ENCODE results near the gene IQCK. TPM values are rescaled to one million over a fixed set of nuclear protein-coding genes. Genes with fewer than 3 reads are reported as not detected.

The IQCK gene
- total and polyA plus RNA-seq, 3 donors from 2014 or later: 77.8 to 102 (median 91.3) TPM

DNA sequence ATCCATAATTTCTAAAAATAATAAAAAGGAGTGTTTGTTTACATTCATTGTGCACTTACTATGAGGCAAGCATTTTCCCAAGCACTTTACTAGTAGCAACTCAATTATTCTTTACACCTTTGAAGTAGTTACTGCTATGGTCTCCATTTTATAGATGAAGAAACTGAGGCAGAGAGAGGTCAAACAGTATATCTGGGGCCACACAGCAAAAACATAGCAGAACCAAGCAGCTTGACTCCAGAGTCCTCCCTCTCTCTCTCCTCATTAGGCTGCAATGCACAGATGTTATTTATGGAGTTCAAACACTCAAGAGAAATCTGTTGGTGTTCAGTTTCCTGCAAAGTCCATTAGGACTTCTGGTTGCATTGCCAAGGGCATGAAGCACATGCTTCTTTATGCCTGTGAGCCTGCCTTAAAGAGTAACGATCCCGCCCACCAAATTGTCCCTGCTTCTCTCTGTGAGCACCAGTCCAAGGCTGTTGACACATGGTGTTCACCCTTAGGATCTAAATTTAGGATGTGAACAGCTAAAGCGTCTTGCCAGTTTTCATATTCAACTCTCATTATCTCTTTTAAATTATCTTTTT is 122.5 kb downstream of the IQCK start:
- H3K36me3 ChIP-seq (ENCODE audit: low read depth, missing control alignments): no peaks in the 10 kb centered on the region
- no peak overlapping the region for H3K4me3 ChIP-seq
- WGBS, 2 donors: 39 to 42% methylated on average over 3 of the region's 3 CpGs
- H3K9me3 ChIP-seq: no peaks in the 10 kb centered on the region
- intact Hi-C loops (cut with DNase I; ENCODE audit: low total_unique reads): no loop called here
- no peak for TF ChIP-seq POLR2A (IDR thresholded peaks at IDR 0.05)
- no peak for TF ChIP-seq CTCF (IDR thresholded peaks at IDR 0.05)
- no peak overlapping the region for H3K27ac ChIP-seq
- DNase-seq: no peak
- H3K27me3 ChIP-seq: no peaks in the 10 kb centered on the region
- no peaks in the 10 kb centered on the region for H3K4me1 ChIP-seq

DNA sequence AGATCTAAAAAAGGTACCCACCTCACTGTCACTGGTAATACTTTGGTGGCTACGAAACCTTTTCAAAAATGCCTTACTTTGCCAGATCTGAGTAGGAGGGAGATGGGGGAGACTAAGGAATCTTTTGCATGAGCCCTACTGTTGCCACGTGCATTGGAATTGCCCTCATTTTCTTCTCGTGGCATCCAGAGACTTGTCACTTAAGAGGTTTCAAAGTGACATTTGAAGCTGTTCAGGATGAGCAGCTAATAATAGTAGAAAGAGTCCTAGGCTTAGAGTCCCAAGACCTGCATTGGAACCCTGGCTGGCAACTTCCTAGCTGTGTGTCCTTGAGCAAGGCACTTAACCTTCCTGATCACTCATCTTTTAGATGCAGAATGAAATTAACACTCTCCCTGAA is 123.1 kb downstream of the IQCK start:
- H3K9me3 ChIP-seq: no peaks in the 10 kb centered on the region
- no peak overlapping the region for H3K27ac ChIP-seq
- intact Hi-C loops (cut with DNase I; ENCODE audit: low total_unique reads): no loop called here
- DNase-seq: no peak
- no peak overlapping the region for H3K4me3 ChIP-seq
- H3K27me3 ChIP-seq: no peaks in the 10 kb centered on the region
- H3K4me1 ChIP-seq: no peaks in the 10 kb centered on the region
- 27 to 42% methylated on average over 3 of the region's 3 CpGs for WGBS, 2 donors
- H3K36me3 ChIP-seq (ENCODE audit: low read depth, missing control alignments): no peaks in the 10 kb centered on the region
- TF ChIP-seq CTCF (IDR thresholded peaks at IDR 0.05) (no peak), POLR2A (IDR thresholded peaks at IDR 0.05) (no peak)

- H3K27ac ChIP-seq: no peak overlapping the region
- TF ChIP-seq POLR2A (IDR thresholded peaks at IDR 0.05) (no peak), CTCF (IDR thresholded peaks at IDR 0.05) (no peak)
- intact Hi-C loops (cut with DNase I; ENCODE audit: low total_unique reads): no loop called here
- WGBS, 2 donors: 58 to 59% methylated on average over 6 of the region's 6 CpGs
- no peaks in the 10 kb centered on the region for H3K27me3 ChIP-seq
- H3K4me3 ChIP-seq: no peak overlapping the region
- no peaks in the 10 kb centered on the region for H3K36me3 ChIP-seq (ENCODE audit: low read depth, missing control alignments)
- no peaks in the 10 kb centered on the region for H3K9me3 ChIP-seq
- no peaks in the 10 kb centered on the region for H3K4me1 ChIP-seq
- DNase-seq: no peak
These were observed 124.5 kb downstream of the IQCK start for GRCh38 chr16:19842426-19843157.

DNA sequence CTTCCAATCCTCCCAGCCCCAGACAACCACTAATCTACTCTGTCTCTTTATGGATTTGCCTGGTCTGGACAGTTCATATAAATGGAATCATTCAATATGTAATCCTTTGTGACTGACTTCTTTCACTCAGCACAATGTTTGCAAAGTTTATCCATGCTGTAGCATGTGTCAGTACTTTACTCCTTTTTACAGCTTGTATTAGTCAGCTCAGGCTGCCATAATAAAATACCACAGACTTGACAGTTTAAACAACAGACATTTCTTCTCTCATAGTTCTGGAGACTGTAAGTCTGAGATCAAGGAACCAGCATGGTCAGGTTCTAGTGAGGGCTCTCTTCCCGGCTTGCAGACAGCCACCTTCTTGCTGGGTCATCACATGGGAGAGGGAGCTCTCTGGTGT is 125.3 kb downstream of the IQCK start:
- Histone ChIP-seq H3K4me3 (no peak overlapping the region), H3K9me3 (no peaks in the 10 kb centered on the region), H3K27ac (no peak overlapping the region), H3K27me3 (no peaks in the 10 kb centered on the region), H3K4me1 (no peaks in the 10 kb centered on the region), H3K36me3 (ENCODE audit: low read depth, missing control alignments) (no peaks in the 10 kb centered on the region)
- DNase-seq: no peak
- WGBS, 2 donors: 79 to 92% methylated on average over 1 of the region's 1 CpG
- TF ChIP-seq POLR2A (IDR thresholded peaks at IDR 0.05) (no peak), CTCF (IDR thresholded peaks at IDR 0.05) (no peak)
- intact Hi-C loops (cut with DNase I; ENCODE audit: low total_unique reads): no loop called here

All from testis (tissue), 3 donors.